OCI-LY1 (cell line): ENCODE results near the gene PEX7.

ENCODE experiments used
- EZH2 ChIP-seq: fragments of 200-600 bp; sonication (generic), shearing (Covaris generic); IDR thresholded peaks from 2 replicates; pipeline ENCODE4 v1.8.0; 2017; ENCODE audit warnings: borderline replicate concordance, mixed run types, mild to moderate bottlenecking, antibody characterized with exemption, low read length, moderate library complexity, mixed read lengths
- TF ChIP-seq, protein P1 (sequence below): fragments of 200-600 bp; sonication (generic), shearing (Covaris generic); IDR thresholded peaks from 2 replicates; pipeline ENCODE4 v1.5.1; 2017; ENCODE audit warnings: mild to moderate bottlenecking, antibody characterized with exemption, low read length, moderate library complexity, mixed read lengths

GRCh38 chr6:136820561-136820960 is 1.8 kb upstream of the PEX7 start:
- TF ChIP-seq, protein P1, sequence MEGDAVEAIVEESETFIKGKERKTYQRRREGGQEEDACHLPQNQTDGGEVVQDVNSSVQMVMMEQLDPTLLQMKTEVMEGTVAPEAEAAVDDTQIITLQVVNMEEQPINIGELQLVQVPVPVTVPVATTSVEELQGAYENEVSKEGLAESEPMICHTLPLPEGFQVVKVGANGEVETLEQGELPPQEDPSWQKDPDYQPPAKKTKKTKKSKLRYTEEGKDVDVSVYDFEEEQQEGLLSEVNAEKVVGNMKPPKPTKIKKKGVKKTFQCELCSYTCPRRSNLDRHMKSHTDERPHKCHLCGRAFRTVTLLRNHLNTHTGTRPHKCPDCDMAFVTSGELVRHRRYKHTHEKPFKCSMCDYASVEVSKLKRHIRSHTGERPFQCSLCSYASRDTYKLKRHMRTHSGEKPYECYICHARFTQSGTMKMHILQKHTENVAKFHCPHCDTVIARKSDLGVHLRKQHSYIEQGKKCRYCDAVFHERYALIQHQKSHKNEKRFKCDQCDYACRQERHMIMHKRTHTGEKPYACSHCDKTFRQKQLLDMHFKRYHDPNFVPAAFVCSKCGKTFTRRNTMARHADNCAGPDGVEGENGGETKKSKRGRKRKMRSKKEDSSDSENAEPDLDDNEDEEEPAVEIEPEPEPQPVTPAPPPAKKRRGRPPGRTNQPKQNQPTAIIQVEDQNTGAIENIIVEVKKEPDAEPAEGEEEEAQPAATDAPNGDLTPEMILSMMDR: no peak
- TF ChIP-seq EZH2: no peak
